SK-N-MC (cell line): ENCODE data around the gene THY1.
A peak's percentile ranks its signal among the peaks of the same experiment; 100 is the strongest.
"Not testable (repeated sequence)": the region's sequence is repeated elsewhere in the genome, so short reads cannot be mapped to it uniquely, and the experiment has no call there.

Source experiments
- DNase-seq: peaks from one replicate; pipeline ENCODE4 v3.0.0-alpha.2; 2011; ENCODE audit warnings: low read depth, low spot score
- H3K27ac ChIP-seq: fragments of 200-600 bp; sonication (generic); 2 replicates; pipeline ENCODE4 v1.5.1; 2016; ENCODE audit warnings: mixed run types
- H3K36me3 ChIP-seq: fragments of 200-600 bp; sonication (generic); 2 replicates; pipeline ENCODE4 v1.6.1; 2017; ENCODE audit warnings: antibody characterized with exemption, low read length, mixed read lengths; ENCODE audit not compliant: insufficient read depth
- H3K4me3 ChIP-seq: fragments of 200-600 bp; sonication (generic); 2 replicates; pipeline ENCODE4 v1.5.1; 2016
- H3K9ac ChIP-seq: fragments of 200-600 bp; sonication (generic); 2 replicates; pipeline ENCODE4 v1.8.0; 2017; ENCODE audit warnings: mixed run types, mixed read lengths; ENCODE audit not compliant: insufficient read length
- H3K9me3 ChIP-seq: fragments of 200-600 bp; sonication (generic); 2 replicates; pipeline ENCODE4 v1.6.1; 2017; ENCODE audit warnings: low read depth, mild to moderate bottlenecking, antibody characterized with exemption, low read length, moderate library complexity, mixed read lengths
- EZH2 ChIP-seq: fragments of 200-600 bp; sonication (generic); IDR thresholded peaks from one replicate; pipeline ENCODE4 v1.6.1; 2017; ENCODE audit warnings: antibody characterized with exemption
- FOXP2 ChIP-seq: optimal IDR thresholded peaks from 2 replicates; pipeline ENCODE3; 2011; ENCODE audit warnings: mild to moderate bottlenecking, moderate library complexity; ENCODE audit not compliant: insufficient read depth; ENCODE audit errors: extremely low read length, control extremely low read depth
- POLR2AphosphoS5 ChIP-seq: IDR thresholded peaks from 2 replicates; pipeline ENCODE4 v1.6.1; 2012; ENCODE audit warnings: mild to moderate bottlenecking, low read depth, low read length, borderline replicate concordance

Gene THY1

GRCh38 chr11:119447664-119448242 is 24.8 kb upstream of the THY1 start:
- no peak overlapping the region for H3K4me3 ChIP-seq
- H3K36me3 ChIP-seq: no peaks in the 10 kb centered on the region
- TF ChIP-seq EZH2 (no peak), POLR2AphosphoS5 (no peak)
- no peaks in the 10 kb centered on the region for H3K9me3 ChIP-seq
- H3K9ac ChIP-seq: no peak overlapping the region
- no peak for DNase-seq
- H3K27ac ChIP-seq: no peak overlapping the region

- DNase-seq: no peak
- H3K9ac ChIP-seq: no peak overlapping the region
- no peaks in the 10 kb centered on the region for H3K9me3 ChIP-seq
- H3K36me3 ChIP-seq: no peaks in the 10 kb centered on the region
- no peak overlapping the region for H3K27ac ChIP-seq
- TF ChIP-seq FOXP2: no peak
- TF ChIP-seq POLR2AphosphoS5: no peak
- no peak for TF ChIP-seq EZH2
- H3K4me3 ChIP-seq: no peak overlapping the region
Measured at GRCh38 chr11:119446871-119447663, 24.1 kb upstream of the THY1 start.

DNA sequence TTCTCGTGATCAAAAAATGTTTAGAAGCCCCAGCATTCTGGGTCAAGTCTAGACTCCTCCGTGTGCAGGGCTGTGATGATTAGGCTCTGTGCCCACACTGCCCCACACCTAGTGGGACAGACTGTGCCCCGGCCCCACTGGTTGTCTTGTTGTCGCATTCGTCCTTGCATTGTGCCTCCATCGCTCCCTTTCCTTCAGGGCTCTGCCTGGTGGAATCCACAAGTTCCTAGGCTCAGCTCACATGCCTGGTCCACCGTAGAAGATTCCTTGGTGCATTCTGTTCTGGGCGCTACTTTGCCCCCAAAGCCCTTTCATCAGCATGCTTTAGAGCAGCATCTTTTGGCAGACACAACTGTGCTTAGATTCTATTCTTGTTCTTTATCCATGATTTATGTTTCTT is 23.5 kb upstream of the THY1 start:
- Histone ChIP-seq H3K36me3 (no peaks in the 10 kb centered on the region), H3K9me3 (no peaks in the 10 kb centered on the region), H3K4me3 (no peak overlapping the region), H3K27ac (no peak overlapping the region), H3K9ac (no peak overlapping the region)
- TF ChIP-seq EZH2: no peak
- TF ChIP-seq POLR2AphosphoS5: no peak
- TF ChIP-seq FOXP2: no peak
- DNase-seq: no peak

DNA sequence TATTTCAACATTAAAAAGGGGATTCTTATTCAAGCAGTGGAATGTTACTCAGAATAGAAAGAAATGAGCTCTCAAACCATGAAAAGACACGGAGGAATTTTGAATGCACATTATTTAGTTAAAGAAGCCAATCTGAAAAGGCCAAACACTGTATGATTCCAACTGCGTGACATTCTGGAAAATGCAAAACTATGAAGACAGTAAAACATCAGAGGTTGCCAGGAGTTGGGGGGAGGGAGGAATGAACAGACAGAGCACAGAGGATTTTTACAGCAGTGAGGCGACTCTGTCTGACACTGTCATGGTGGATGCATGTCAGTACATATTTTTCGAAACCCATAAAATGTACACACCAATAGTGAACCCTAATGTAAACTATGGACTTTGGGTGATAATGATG is 22.9 kb upstream of the THY1 start:
- Histone ChIP-seq H3K9me3 (no peaks in the 10 kb centered on the region), H3K9ac (no peak overlapping the region), H3K27ac (no peak overlapping the region), H3K36me3 (no peaks in the 10 kb centered on the region), H3K4me3 (no peak overlapping the region)
- no peak for DNase-seq
- TF ChIP-seq POLR2AphosphoS5 (no peak), FOXP2 (no peak), EZH2 (no peak)

DNA sequence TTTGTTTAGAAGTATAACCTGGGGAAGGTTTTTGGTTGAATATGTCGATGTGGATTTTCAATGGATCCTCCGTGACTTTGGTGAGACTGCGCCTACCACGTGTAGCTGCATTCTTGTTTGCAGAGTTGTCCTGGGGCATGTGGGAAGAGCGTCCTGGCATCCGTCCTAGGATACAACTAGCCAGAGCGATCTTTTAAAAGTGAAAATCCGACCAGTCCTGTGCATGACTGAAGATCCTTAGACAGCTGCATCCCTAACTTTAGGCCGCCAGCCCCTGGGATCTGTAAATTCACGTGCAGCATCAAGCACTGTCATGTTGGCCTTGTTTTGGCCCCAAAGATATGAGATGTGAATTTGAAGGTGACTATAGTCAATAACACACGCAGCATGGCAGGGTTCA is 22.4 kb upstream of the THY1 start:
- no peak overlapping the region for H3K9ac ChIP-seq
- no peaks in the 10 kb centered on the region for H3K36me3 ChIP-seq
- H3K27ac ChIP-seq: no peak overlapping the region
- H3K9me3 ChIP-seq: no peaks in the 10 kb centered on the region
- H3K4me3 ChIP-seq: no peak overlapping the region
- TF ChIP-seq EZH2 (no peak), POLR2AphosphoS5 (no peak), FOXP2 (no peak)
- DNase-seq: no peak

DNA sequence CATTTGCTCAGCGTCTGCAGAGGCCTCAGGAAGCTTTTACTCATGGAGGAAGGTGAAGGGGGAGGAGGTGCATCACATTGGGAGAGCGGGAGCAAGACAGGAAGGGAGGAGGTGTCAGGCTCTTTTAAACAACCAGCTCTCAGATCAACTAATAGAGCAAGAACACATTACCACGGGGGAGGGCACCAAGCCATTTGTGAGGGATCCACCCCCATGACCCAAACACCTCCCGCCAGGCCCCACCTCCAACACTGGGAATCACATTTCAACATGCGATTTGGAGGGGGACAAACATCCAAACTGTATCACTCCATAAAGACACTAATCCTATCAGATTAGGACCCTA is 18.9 kb upstream of the THY1 start:
- no peak overlapping the region for H3K9ac ChIP-seq
- no peak for TF ChIP-seq EZH2
- TF ChIP-seq FOXP2: no peak
- no peak for TF ChIP-seq POLR2AphosphoS5
- H3K27ac ChIP-seq: no peak overlapping the region
- H3K36me3 ChIP-seq: no peaks in the 10 kb centered on the region
- H3K9me3 ChIP-seq: no peaks in the 10 kb centered on the region
- DNase-seq: no peak
- H3K4me3 ChIP-seq: no peak overlapping the region

DNA sequence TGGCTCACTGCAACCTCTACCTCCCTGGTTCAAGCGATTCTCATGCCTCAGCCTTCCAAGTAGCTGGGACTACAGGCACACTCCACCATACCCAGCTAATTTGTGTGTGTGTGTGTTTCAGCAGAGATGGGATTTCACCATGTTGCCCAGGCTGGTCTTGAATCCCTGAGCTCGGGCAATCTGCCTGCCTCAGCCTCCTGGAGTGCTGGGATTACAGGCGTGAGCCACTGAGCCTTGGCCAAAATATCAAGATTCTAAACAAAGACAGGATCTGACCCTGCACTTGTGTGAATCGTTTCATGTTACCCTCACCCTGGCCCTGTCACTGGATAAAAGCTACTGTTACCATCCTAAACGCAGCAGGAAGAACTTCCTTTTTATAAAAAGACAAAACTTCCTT is 15.6 kb upstream of the THY1 start:
- Histone ChIP-seq H3K9ac (no peak overlapping the region), H3K9me3 (no peaks in the 10 kb centered on the region), H3K36me3 (no peaks in the 10 kb centered on the region), H3K27ac (0 out of 2 replicates have a peak overlapping the region, but pooled peaks have one; percentile 36), H3K4me3 (no peak overlapping the region)
- TF ChIP-seq FOXP2: no peak
- no peak for TF ChIP-seq EZH2
- DNase-seq: no peak

DNA sequence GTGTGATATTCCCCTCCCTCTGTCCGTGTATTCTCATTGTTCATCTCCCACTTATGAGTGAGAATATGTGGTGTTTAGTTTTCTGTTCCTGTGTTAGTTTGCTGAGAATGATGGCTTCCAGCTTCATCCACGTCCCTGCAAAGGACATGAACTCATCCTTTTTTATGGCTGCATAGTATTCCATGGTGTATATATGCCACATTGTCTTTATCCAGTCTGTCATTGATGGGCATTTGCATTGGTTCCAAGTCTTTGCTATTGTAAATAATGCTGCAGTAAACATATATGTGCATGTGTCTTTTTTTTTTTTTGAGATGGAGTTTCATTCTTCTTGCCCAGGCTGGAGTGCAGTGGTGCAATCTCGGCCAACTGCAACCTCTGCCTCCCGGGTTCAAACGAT is 14.5 kb upstream of the THY1 start:
- H3K9me3 ChIP-seq, DNase-seq, H3K36me3 ChIP-seq, H3K27ac ChIP-seq, H3K4me3 ChIP-seq, H3K9ac ChIP-seq: not testable (repeated sequence)

DNA sequence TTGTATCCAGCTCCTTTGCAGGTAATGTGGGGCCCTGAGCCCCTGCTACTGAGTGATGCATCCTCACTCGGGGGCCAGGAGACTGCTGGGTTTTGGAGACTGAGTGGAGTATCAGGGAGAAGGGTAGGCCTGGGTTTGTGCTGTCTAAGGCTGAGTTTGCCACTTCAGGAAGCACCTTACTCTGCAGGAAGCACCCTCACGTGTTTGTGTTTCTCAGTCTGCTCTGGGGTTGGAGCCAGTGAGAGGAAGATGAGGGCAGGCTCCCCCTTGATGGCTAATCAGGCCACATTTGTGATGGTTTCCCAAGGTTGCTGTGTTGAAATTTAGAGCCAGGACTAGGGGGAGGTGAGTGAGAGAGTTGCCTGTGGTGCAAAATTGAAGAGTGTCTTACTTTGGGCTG is 13.7 kb upstream of the THY1 start:
- H3K27ac ChIP-seq: no peak overlapping the region
- H3K4me3 ChIP-seq: no peak overlapping the region
- no peaks in the 10 kb centered on the region for H3K36me3 ChIP-seq
- H3K9me3 ChIP-seq: no peaks in the 10 kb centered on the region
- DNase-seq: no peak
- no peak for TF ChIP-seq EZH2
- no peak for TF ChIP-seq FOXP2
- no peak for TF ChIP-seq POLR2AphosphoS5
- no peak overlapping the region for H3K9ac ChIP-seq
